Peyer's patch (tissue), 4 donors: ENCODE results near the gene FCRL5.

Source experiments
- CTCF ChIP-seq, 6 experiments: fragments of 450-650 bp in 4 of 6; fragments of 200-600 bp in 2 of 6; sonication (generic) in 1 of 6; IDR thresholded peaks; one replicate each; pipeline ENCODE4 v1.5.1; 2017 to 2019; ENCODE audit warnings: antibody characterized with exemption in 6 of 6, mild to moderate bottlenecking in 3 of 6, moderate library complexity in 1 of 6
- POLR2A ChIP-seq, 2 donors: fragments of 450-650 bp; IDR thresholded peaks; one replicate each; pipeline ENCODE4 v1.5.1; 2017; ENCODE audit warnings: antibody characterized with exemption in 2 of 2, mild to moderate bottlenecking in 2 of 2, moderate library complexity in 2 of 2

DNA sequence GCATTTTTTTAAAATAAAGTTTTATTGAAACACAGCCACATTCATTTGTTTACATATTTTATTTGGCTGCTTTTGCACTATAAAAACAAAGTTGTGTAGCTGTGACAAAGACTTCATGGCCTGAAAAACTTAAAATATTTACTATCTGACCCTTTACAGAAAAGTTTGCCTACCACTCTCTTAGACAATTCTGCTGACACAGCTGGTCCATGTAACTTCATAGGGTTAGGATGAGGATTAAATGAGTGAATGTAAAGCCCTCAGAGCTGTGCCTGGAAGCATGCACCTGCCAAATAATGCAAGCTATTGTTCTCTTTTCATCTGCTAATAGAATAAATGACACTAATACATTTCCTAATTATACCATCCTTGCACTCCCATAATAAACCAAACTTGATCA, 67.7 kb downstream of the FCRL5 start:
- no peak for TF ChIP-seq CTCF (IDR thresholded peaks at IDR 0.05)
- no peak for TF ChIP-seq POLR2A (IDR thresholded peaks at IDR 0.05)
